GM12875 (cell line): ENCODE measurements around the gene CPEB3.
"Not testable (repeated sequence)": the region's sequence is repeated elsewhere in the genome, so short reads cannot be mapped to it uniquely, and the experiment has no call there.

ENCODE experiments used
- H3K4me3 ChIP-seq: one replicate; pipeline ENCODE4 v1.5.1; 2011; ENCODE audit warnings: low read depth, low read length, control low read depth
- TF ChIP-seq, protein P1 (sequence below): IDR thresholded peaks from 2 replicates; pipeline ENCODE4 v1.5.1; 2011; ENCODE audit warnings: low read depth, mild to moderate bottlenecking, control low read depth, inconsistent platforms, low read length, moderate library complexity, borderline replicate concordance; ENCODE audit not compliant: insufficient read depth

The CPEB3 gene

DNA sequence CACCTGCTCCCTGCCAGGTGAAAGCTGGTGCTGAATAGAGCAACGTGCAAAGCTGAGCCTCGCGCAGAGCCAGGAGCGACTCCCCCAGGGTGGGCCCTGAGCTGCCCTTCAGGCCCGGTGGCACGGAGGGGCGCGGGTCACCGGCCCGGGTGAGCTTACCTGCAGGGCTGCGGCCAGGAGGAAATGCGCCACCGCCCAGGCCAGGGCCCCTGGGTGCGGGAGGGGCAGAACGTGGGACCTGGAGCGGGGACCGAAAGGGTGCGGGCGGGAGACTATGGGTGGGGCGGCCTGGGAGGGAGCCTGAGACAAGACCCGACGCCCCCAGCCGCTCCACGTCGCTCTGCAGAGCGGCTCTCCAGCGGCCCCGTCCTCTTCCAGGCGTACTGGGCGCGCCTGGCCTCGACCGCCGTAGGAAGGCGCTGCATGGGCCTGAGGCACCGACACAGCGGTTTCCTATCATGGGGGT is 245.2 kb downstream of the CPEB3 start:
- H3K4me3 ChIP-seq: no peak overlapping the region

DNA sequence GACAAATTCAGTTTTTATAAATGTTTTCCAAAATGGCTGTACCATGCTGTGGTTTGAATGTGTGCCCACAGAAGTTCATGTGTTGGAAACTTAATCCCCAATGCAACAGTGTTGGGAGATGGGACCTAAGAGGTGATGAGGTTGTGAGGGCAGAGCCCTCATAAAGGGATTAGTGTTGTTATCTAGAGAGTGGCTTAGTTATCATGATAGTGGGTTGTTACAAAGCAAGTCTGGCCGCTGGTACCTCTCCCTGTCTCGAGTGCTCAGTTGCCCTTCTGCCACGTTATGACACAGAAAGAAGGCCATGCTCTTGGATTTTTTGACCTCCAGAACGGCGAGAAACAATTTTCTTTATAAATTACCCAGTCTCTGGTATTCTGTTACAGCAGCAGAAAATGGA is 248.3 kb downstream of the CPEB3 start:
- no peak overlapping the region for H3K4me3 ChIP-seq
- TF ChIP-seq, protein P1, sequence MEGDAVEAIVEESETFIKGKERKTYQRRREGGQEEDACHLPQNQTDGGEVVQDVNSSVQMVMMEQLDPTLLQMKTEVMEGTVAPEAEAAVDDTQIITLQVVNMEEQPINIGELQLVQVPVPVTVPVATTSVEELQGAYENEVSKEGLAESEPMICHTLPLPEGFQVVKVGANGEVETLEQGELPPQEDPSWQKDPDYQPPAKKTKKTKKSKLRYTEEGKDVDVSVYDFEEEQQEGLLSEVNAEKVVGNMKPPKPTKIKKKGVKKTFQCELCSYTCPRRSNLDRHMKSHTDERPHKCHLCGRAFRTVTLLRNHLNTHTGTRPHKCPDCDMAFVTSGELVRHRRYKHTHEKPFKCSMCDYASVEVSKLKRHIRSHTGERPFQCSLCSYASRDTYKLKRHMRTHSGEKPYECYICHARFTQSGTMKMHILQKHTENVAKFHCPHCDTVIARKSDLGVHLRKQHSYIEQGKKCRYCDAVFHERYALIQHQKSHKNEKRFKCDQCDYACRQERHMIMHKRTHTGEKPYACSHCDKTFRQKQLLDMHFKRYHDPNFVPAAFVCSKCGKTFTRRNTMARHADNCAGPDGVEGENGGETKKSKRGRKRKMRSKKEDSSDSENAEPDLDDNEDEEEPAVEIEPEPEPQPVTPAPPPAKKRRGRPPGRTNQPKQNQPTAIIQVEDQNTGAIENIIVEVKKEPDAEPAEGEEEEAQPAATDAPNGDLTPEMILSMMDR: no peak

More for the DNA sequence above, 245.2 kb downstream of the CPEB3 start:
- TF ChIP-seq, protein P1: no peak

GRCh38 chr10:92038949-92039348 is 251.9 kb downstream of the CPEB3 start:
- H3K4me3 ChIP-seq: no peak overlapping the region
- TF ChIP-seq, protein P1: no peak

DNA sequence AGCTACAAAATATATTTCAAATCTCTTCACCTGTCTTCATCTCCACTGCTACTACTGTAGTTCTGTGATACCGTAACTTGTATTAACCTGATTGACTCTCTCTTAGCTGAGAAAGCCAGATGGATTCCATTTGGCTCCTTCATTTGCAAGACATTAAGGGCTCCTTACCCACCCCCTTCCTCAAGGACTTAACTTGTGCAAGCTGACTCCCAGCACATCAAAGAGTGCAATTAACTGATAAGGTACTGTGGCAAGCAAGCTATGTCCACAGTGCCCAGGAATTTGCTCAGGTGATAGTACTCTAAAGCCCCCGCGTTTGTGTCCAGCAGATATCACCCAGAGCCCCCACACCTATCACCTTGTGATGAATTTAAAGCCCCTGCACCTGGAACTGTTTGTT is 257.8 kb downstream of the CPEB3 start:
- not testable (repeated sequence) for H3K4me3 ChIP-seq

DNA sequence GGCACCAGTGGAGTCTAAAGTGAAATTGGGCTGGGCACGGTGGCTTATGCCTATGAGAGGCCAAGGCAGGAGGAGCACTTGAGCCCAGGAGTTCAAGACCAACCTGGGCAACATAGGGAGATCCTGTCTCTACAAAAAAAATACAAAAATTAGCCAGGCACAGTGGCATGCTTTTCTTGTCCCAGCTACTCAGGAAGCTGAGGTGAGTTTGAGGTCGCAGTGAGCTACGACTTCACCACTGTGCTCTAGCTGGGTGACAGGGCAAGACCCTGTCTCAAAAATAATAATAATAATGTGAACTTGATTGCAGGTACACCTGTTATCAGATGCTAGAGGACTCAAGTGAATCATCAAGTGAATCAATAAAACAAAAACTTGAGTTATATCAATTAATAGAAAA is 259.3 kb downstream of the CPEB3 start:
- no peak overlapping the region for H3K4me3 ChIP-seq
- TF ChIP-seq, protein P1: no peak

DNA sequence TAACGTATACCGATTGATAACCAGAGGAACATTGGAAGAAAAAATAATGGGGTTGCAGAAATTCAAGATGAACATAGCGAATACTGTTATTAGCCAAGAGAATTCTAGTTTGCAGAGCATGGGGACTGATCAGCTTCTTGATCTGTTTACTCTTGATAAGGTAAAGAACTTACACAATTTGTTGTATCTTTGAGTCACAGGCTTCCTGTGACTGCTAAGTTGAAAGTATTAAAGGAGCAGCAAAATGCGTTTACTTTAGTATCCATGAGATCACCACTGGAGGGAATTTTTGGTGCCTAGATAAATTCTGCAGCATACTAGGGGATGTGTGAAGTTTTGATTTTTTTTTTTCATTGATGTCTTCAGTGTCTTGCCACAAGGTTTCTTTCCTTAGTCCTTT is 263.7 kb downstream of the CPEB3 start:
- TF ChIP-seq, protein P1: no peak

DNA sequence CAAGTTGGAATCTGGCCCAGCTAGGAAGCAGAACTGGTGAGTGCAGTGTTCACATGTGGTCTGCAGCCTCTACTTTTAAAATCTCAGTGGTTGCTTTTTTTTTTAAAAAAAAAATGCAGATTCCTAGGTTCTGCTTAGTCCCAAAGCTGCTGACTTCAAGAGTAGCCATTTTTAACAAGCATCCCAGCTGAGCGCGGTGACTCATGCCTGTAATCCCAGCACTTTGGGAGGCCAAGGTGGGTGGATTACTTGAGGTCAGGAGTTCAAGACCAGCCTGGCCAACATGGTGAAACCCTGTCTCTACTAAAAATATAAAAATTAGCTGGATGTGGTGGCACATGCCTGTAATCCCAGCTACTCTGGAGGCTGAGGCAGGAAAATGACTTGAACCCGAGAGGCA is 265.5 kb downstream of the CPEB3 start:
- not testable (repeated sequence) for H3K4me3 ChIP-seq

More for the DNA sequence above, 263.7 kb downstream of the CPEB3 start:
- no peak overlapping the region for H3K4me3 ChIP-seq

DNA sequence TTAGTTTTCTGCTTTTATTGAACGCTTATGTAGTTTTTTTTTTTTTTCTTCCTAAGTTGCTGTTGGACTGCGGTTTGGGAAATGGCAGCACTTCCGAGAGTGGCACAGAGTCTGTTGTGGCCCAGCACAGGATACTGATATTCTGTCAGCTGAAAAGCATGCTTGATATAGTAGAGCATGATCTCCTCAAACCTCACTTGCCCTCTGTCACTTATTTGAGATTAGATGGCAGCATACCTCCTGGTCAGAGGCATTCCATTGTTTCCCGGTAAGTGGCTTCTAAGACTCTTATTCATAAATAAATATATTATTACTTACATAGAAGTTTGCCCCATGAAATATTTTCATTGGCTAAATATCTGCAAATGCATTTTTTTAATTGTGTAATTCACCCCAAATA is 266.2 kb downstream of the CPEB3 start:
- TF ChIP-seq, protein P1: no peak
- H3K4me3 ChIP-seq: no peak overlapping the region

DNA sequence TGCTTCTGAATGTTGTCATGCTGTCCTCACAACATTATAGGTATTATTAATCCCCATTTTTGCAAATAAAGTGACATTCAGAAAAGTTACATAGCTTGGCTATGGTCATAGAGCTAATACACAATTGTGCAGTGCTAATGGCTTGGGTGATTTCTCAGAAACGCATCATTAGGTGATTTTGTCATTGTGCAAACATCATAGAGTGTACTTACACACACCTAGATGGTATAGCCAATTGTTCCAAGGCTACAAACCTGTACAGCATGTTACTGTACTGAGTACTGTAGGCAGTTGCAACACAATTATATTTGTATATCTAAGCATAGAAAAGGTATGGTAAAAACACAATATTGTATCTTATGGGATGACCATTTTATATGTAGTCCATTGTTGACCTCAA is 276.3 kb downstream of the CPEB3 start:
- TF ChIP-seq, protein P1: no peak
- no peak overlapping the region for H3K4me3 ChIP-seq
